ENCODE data around the gene PHTF2. TPM values are rescaled to one million over a fixed set of nuclear protein-coding genes. Genes with fewer than 3 reads are reported as not detected.

Gene PHTF2
- total and polyA plus RNA-seq, 7 experiments from 2014 or later = 5.9 to 42.1 (median 20.4) TPM

DNA sequence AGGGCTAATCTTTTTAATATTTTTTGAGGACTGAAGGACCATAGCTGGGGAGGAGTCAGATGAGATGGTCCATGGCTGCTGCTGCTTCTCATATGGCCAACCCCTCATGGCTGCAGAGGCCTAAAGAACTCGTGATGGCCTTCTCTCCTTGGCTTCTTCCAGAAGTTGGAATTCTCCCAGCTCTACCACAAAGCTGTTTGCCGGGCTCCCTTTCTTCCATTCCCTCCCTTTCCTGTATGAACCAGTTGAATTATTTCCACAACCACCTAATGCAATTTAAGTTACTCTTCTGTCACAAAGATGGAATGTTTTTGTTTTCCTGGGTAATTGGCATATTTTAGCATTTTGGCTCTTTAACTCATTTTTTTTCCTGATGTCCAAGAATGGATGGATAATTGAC lies 80.7 kb downstream of the PHTF2 start:
- Histone ChIP-seq H3K27ac (ENCODE audit: low read depth, low read length) (no peak overlapping the region), H3K4me3 (ENCODE audit: low read length) (no peak overlapping the region), H3K4me1 (ENCODE audit: control insufficient read depth in 2 of 2, insufficient read depth in 2 of 2, low read length in 2 of 2) (peaks cover 0 to 3% of the 10 kb centered on the region in 2 donors), H3K36me3 (ENCODE audit: control insufficient read depth in 2 of 3, insufficient read depth in 3 of 3, low read length in 3 of 3) (no peaks in the 10 kb centered on the region), H3K27me3 (ENCODE audit: control insufficient read depth in 2 of 2, insufficient read depth in 2 of 2, low read length in 2 of 2) (no peaks in the 10 kb centered on the region), H3K9me3 (ENCODE audit: control insufficient read depth in 2 of 3, low read length in 3 of 3) (no peaks in the 10 kb centered on the region)
- ChIA-PET CTCF (no interaction called here), POLR2A (interaction anchor here (0.6 kb wide), 1 partner anchor 10 kb away, joined by 7 read pairs; no protein-coding TSS in a partner anchor)
- Mint-ChIP-seq H3K36me3 (peaks cover 5 to 57% (median 37%) of the 10 kb centered on the region in 5 donors), H3K9me3 (peaks cover 0 to 6% (median 0%) of the 10 kb centered on the region in 11 donors), H3K27ac (no peak overlapping the region), H3K4me3 (no peak overlapping the region), H3K27me3 (no peaks in the 10 kb centered on the region), H3K4me1 (peaks cover 3 to 40% (median 35%) of the 10 kb centered on the region in 7 donors)
- ATAC-seq = no peak
- intact Hi-C loops (cut with micrococcal nuclease) = no loop called here
- no peak for DNase-seq

DNA sequence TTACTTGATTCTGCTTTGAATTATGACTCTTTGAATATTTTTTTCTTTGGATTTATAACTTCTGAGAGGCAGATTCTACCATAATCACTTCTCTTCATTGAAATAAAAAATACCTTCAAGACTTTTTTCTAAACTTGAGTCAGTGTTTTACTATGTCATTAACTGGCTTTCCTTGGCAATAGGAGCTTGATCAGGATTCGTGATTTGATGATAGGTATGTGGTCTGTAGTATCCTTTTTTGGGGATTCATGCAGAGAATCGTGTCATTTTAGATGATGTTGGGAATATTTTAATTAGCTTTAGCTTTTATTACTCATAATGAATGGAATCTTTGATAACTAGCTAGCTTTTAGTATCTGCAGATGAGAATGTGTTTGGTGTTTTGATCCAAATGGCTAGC lies 83.3 kb downstream of the PHTF2 start:
- H3K9me3 Mint-ChIP-seq = peaks cover 0 to 6% (median 0%) of the 10 kb centered on the region in 11 donors
- no peak overlapping the region for H3K4me3 Mint-ChIP-seq
- ATAC-seq = no peak
- no peaks in the 10 kb centered on the region for H3K36me3 ChIP-seq (ENCODE audit: control insufficient read depth in 2 of 3, insufficient read depth in 3 of 3, low read length in 3 of 3)
- no peak overlapping the region for H3K27ac Mint-ChIP-seq
- H3K27me3 Mint-ChIP-seq = no peaks in the 10 kb centered on the region
- no peak overlapping the region for H3K4me3 ChIP-seq (ENCODE audit: low read length)
- no peaks in the 10 kb centered on the region for H3K27me3 ChIP-seq (ENCODE audit: control insufficient read depth in 2 of 2, insufficient read depth in 2 of 2, low read length in 2 of 2)
- no peak overlapping the region for H3K27ac ChIP-seq (ENCODE audit: low read depth, low read length)
- no peak for DNase-seq
- peaks cover 3 to 41% (median 33%) of the 10 kb centered on the region in 7 donors for H3K4me1 Mint-ChIP-seq
- H3K4me1 ChIP-seq (ENCODE audit: control insufficient read depth in 2 of 2, insufficient read depth in 2 of 2, low read length in 2 of 2) = no peaks in the 10 kb centered on the region
- intact Hi-C loops (cut with micrococcal nuclease) = no loop called here
- peaks cover 5 to 47% (median 29%) of the 10 kb centered on the region in 5 donors for H3K36me3 Mint-ChIP-seq
- H3K9me3 ChIP-seq (ENCODE audit: control insufficient read depth in 2 of 3, low read length in 3 of 3) = no peaks in the 10 kb centered on the region
- ChIA-PET POLR2A (no interaction called here), CTCF (interaction anchor here (0.6 kb wide), 1 partner anchor 127 kb away, joined by 3 read pairs; no protein-coding TSS in a partner anchor)

- Mint-ChIP-seq H3K4me1 (peaks cover 6 to 36% (median 20%) of the 10 kb centered on the region in 7 donors), H3K27me3 (no peaks in the 10 kb centered on the region), H3K36me3 (peaks cover 4 to 40% (median 21%) of the 10 kb centered on the region in 5 donors), H3K27ac (no peak overlapping the region), H3K4me3 (no peak overlapping the region), H3K9me3 (peaks cover 0 to 6% (median 0%) of the 10 kb centered on the region in 11 donors)
- no peak for DNase-seq
- intact Hi-C loops (cut with micrococcal nuclease) = no loop called here
- Histone ChIP-seq H3K4me3 (ENCODE audit: low read length) (no peak overlapping the region), H3K36me3 (ENCODE audit: control insufficient read depth in 2 of 3, insufficient read depth in 3 of 3, low read length in 3 of 3) (no peaks in the 10 kb centered on the region), H3K27ac (ENCODE audit: low read depth, low read length) (no peak overlapping the region), H3K27me3 (ENCODE audit: control insufficient read depth in 2 of 2, insufficient read depth in 2 of 2, low read length in 2 of 2) (no peaks in the 10 kb centered on the region), H3K9me3 (ENCODE audit: control insufficient read depth in 2 of 3, low read length in 3 of 3) (no peaks in the 10 kb centered on the region), H3K4me1 (ENCODE audit: control insufficient read depth in 2 of 2, insufficient read depth in 2 of 2, low read length in 2 of 2) (no peaks in the 10 kb centered on the region)
- no peak for ATAC-seq
- POLR2A ChIA-PET = no interaction called here
- CTCF ChIA-PET = no interaction called here
Measured at GRCh38 chr7:77885155-77885554, 86.6 kb downstream of the PHTF2 start.

GRCh38 chr7:77887567-77887966 lies 89.0 kb downstream of the PHTF2 start:
- H3K27me3 ChIP-seq (ENCODE audit: control insufficient read depth in 2 of 2, insufficient read depth in 2 of 2, low read length in 2 of 2) = no peaks in the 10 kb centered on the region
- POLR2A ChIA-PET = no interaction called here
- Mint-ChIP-seq H3K4me3 (no peak overlapping the region), H3K36me3 (peaks cover 0 to 24% (median 5%) of the 10 kb centered on the region in 5 donors), H3K27me3 (no peaks in the 10 kb centered on the region), H3K4me1 (peaks cover 3 to 26% (median 15%) of the 10 kb centered on the region in 7 donors), H3K27ac (no peak overlapping the region), H3K9me3 (no peaks in the 10 kb centered on the region)
- intact Hi-C loops (cut with micrococcal nuclease) = no loop called here
- CTCF ChIA-PET = interaction anchor here (1.0 kb wide), 1 partner anchor 180 kb away, joined by 6 read pairs; no protein-coding TSS in a partner anchor
- no peaks in the 10 kb centered on the region for H3K4me1 ChIP-seq (ENCODE audit: control insufficient read depth in 2 of 2, insufficient read depth in 2 of 2, low read length in 2 of 2)
- H3K9me3 ChIP-seq (ENCODE audit: control insufficient read depth in 2 of 3, low read length in 3 of 3) = no peaks in the 10 kb centered on the region
- ATAC-seq (no peak), DNase-seq (no peak)
- H3K4me3 ChIP-seq (ENCODE audit: low read length) = no peak overlapping the region
- H3K27ac ChIP-seq (ENCODE audit: low read depth, low read length) = no peak overlapping the region
- H3K36me3 ChIP-seq (ENCODE audit: control insufficient read depth in 2 of 3, insufficient read depth in 3 of 3, low read length in 3 of 3) = no peaks in the 10 kb centered on the region

DNA sequence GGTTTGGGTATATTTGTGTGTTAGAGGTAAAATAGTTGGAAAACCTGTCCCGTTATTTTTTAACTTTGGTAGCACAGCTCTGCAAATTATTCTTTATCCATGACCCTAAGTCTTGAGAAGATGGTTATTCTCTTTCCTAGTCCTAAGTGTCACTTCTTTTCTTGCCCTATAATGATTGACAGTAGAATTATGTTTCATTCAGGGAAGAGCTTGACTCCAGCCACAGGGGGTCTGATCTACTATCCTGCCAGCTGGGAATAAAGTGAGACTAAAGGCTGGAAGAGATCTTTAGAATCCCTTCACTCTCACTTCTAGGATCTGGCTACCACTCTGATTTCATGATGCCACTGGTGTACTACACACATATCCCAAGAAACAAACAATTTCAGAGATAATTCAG lies 90.4 kb downstream of the PHTF2 start:
- no peak overlapping the region for H3K27ac ChIP-seq (ENCODE audit: low read depth, low read length)
- POLR2A ChIA-PET = interaction anchor here (0.6 kb wide), 1 partner anchor 9 kb away, joined by 7 read pairs; no protein-coding TSS in a partner anchor
- Mint-ChIP-seq H3K36me3 (peaks cover 0 to 19% (median 5%) of the 10 kb centered on the region in 5 donors), H3K27ac (no peak overlapping the region), H3K9me3 (no peaks in the 10 kb centered on the region), H3K4me1 (peaks cover 0 to 21% (median 10%) of the 10 kb centered on the region in 7 donors), H3K4me3 (no peak overlapping the region), H3K27me3 (no peaks in the 10 kb centered on the region)
- intact Hi-C loops (cut with micrococcal nuclease) = no loop called here
- H3K27me3 ChIP-seq (ENCODE audit: control insufficient read depth in 2 of 2, insufficient read depth in 2 of 2, low read length in 2 of 2) = no peaks in the 10 kb centered on the region
- CTCF ChIA-PET = no interaction called here
- no peaks in the 10 kb centered on the region for H3K36me3 ChIP-seq (ENCODE audit: control insufficient read depth in 2 of 3, insufficient read depth in 3 of 3, low read length in 3 of 3)
- ATAC-seq (no peak), DNase-seq (no peak)
- no peaks in the 10 kb centered on the region for H3K9me3 ChIP-seq (ENCODE audit: control insufficient read depth in 2 of 3, low read length in 3 of 3)
- no peak overlapping the region for H3K4me3 ChIP-seq (ENCODE audit: low read length)
- no peaks in the 10 kb centered on the region for H3K4me1 ChIP-seq (ENCODE audit: control insufficient read depth in 2 of 2, insufficient read depth in 2 of 2, low read length in 2 of 2)

DNA sequence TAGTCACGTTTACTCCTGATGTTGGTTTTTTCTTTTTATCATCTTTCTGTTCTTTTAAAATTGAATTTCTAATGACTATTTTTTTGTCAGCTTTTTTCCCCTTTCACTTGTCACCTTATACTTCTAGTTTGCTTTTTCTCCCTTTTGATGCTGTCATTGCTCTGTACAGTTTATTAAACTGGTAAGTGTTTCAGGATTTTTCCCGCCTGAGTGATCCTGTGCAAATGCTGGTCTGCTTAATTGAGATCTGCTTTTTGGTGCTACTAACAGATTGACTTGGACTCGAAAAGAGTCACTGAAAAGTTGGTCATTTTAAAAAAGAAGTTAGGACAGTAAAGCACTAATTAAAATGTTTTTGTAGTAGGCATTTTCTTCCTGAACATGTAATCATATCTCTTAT lies 95.2 kb downstream of the PHTF2 start:
- H3K36me3 Mint-ChIP-seq = peaks cover 0 to 11% (median 3%) of the 10 kb centered on the region in 5 donors
- H3K9me3 Mint-ChIP-seq = no peaks in the 10 kb centered on the region
- no peaks in the 10 kb centered on the region for H3K36me3 ChIP-seq (ENCODE audit: control insufficient read depth in 2 of 3, insufficient read depth in 3 of 3, low read length in 3 of 3)
- ATAC-seq (no peak), DNase-seq (no peak)
- ChIA-PET CTCF (no interaction called here), POLR2A (no interaction called here)
- H3K4me3 ChIP-seq (ENCODE audit: low read length) = no peak overlapping the region
- no peaks in the 10 kb centered on the region for H3K4me1 ChIP-seq (ENCODE audit: control insufficient read depth in 2 of 2, insufficient read depth in 2 of 2, low read length in 2 of 2)
- H3K27me3 ChIP-seq (ENCODE audit: control insufficient read depth in 2 of 2, insufficient read depth in 2 of 2, low read length in 2 of 2) = no peaks in the 10 kb centered on the region
- H3K27me3 Mint-ChIP-seq = no peaks in the 10 kb centered on the region
- no peaks in the 10 kb centered on the region for H3K9me3 ChIP-seq (ENCODE audit: control insufficient read depth in 2 of 3, low read length in 3 of 3)
- no peak overlapping the region for H3K27ac Mint-ChIP-seq
- H3K27ac ChIP-seq (ENCODE audit: low read depth, low read length) = no peak overlapping the region
- no peak overlapping the region for H3K4me3 Mint-ChIP-seq
- intact Hi-C loops (cut with micrococcal nuclease) = no loop called here
- peaks cover 0 to 10% (median 3%) of the 10 kb centered on the region in 7 donors for H3K4me1 Mint-ChIP-seq

DNA sequence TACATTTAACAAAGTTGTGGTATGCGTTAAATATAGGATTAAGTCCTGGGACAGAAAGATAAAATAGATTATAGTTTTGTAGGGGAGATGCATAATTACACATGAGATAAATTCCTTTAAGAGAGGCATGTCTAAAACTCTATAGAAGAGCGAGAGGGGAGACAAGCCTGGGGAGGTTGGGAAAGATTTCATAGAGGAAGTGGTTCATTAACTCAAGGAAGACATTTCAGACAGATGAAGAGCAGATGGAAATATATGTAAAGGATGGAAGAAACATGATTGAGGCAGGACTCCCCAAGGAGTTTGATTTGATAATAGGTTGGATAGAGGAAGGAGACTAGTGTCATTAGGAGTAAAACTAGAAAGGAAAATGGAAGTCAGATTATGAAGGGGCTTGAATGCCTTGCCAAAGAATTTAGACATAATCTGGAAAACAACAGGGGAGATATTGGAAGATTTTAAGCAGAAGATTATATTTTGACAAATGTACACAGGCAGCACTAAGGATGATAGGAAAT lies 96.1 kb downstream of the PHTF2 start:
- intact Hi-C loops (cut with micrococcal nuclease) = no loop called here
- ChIA-PET CTCF (no interaction called here), POLR2A (interaction anchor here (0.6 kb wide), 1 partner anchor 77 kb away, joined by 3 read pairs; no protein-coding TSS in a partner anchor)
- peaks cover 0 to 12% (median 3%) of the 10 kb centered on the region in 5 donors for H3K36me3 Mint-ChIP-seq
- ATAC-seq = no peak
- no peaks in the 10 kb centered on the region for H3K9me3 ChIP-seq (ENCODE audit: control insufficient read depth in 2 of 3, low read length in 3 of 3)
- no peak for DNase-seq
- no peak overlapping the region for H3K4me3 ChIP-seq (ENCODE audit: low read length)
- H3K4me3 Mint-ChIP-seq = no peak overlapping the region
- no peaks in the 10 kb centered on the region for H3K27me3 Mint-ChIP-seq
- H3K27ac Mint-ChIP-seq = no peak overlapping the region
- no peaks in the 10 kb centered on the region for H3K36me3 ChIP-seq (ENCODE audit: control insufficient read depth in 2 of 3, insufficient read depth in 3 of 3, low read length in 3 of 3)
- H3K4me1 Mint-ChIP-seq = peaks cover 0 to 10% (median 4%) of the 10 kb centered on the region in 7 donors
- no peaks in the 10 kb centered on the region for H3K27me3 ChIP-seq (ENCODE audit: control insufficient read depth in 2 of 2, insufficient read depth in 2 of 2, low read length in 2 of 2)
- H3K4me1 ChIP-seq (ENCODE audit: control insufficient read depth in 2 of 2, insufficient read depth in 2 of 2, low read length in 2 of 2) = no peaks in the 10 kb centered on the region
- no peaks in the 10 kb centered on the region for H3K9me3 Mint-ChIP-seq
- H3K27ac ChIP-seq (ENCODE audit: low read depth, low read length) = no peak overlapping the region

Data from naive thymus-derived CD4-positive, alpha-beta T cell (primary cell).